ENCODE results near the gene MINDY4. TPM values are rescaled to one million over a fixed set of nuclear protein-coding genes. Genes with fewer than 3 reads are reported as not detected.

MINDY4 gene
- total and polyA plus RNA-seq, 2 of the 13 experiments (the other 11 are each of a cell fraction or from before 2014, with no cell fraction given) = not detected

DNA sequence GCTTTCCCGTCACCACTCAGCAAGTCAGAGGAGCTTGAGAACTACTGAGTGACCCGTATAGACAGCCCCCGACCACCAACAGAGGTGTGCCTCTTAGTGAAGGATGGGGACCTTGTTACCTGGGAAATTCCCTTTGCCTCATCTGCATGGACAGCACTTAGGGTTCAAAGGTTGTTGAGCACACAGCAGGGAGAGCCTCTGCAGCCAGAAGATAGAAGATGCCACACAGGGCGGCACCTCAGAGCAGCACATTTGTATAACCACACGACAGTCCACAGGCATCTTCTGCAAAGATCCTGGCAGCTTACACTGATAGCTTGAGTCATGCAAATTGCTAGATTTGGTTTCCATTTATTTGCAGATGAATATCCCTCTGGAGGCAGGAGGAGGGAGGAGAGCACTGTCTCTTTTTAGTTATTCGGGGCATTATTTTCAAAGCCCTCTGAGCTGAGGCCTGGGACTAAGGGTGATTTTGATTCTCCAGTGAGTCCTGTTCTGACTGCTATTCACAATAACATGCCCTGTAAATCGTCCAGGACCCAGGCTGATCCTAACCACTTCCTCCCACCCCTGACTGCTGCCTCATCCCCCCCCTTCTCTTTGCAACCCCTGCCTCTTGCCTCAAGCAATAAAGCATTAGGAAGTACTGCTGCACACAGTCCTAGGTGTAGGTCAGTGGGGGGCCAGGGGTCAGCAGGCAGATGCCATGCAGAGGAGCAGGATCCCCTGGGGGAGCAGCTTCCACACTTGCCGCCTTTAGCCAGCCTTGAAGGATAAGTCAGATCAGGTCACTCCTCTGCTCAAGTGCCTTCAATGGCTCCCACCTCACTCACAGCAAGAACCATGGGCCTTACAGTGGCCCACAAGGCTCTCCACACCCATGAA, 43.9 kb upstream of the MINDY4 start:
- Histone ChIP-seq H3K27ac (ENCODE audit: extremely low read length, insufficient read depth, low read length) (no peak overlapping the region), H3K4me2 (ENCODE audit: low read depth, low read length) (no peak overlapping the region), H3K36me3 (replicated peaks in 1 of 2; ENCODE audit: control insufficient read depth in 1 of 2, insufficient read depth in 2 of 2, low read length in 2 of 2) (no peaks in the 10 kb centered on the region), H3K27me3 (ENCODE audit: control insufficient read depth in 1 of 2, insufficient read depth in 2 of 2, low read length in 2 of 2) (peaks cover 4 to 24% of the 10 kb centered on the region in 2 experiments; a peak in 3 of 5 replicates), H3K9ac (ENCODE audit: insufficient read depth, low read depth, low read length) (no peak overlapping the region), H3K9me3 (ENCODE audit: low read length) (no peaks in the 10 kb centered on the region), H2AFZ (ENCODE audit: low read length) (no peak overlapping the region), H3K4me1 (ENCODE audit: insufficient read depth, low read length) (no peaks in the 10 kb centered on the region), H3K4me3 (replicated peaks in 1 of 3; ENCODE audit: insufficient read depth in 1 of 3, low read depth in 2 of 3, low read length in 3 of 3) (no peak overlapping the region), H3K79me2 (ENCODE audit: insufficient read depth, low read length) (no peaks in the 10 kb centered on the region), H4K20me1 (ENCODE audit: insufficient read depth, low read length) (no peaks in the 10 kb centered on the region)
- TF ChIP-seq RCOR2 (CRISPR knock-in tag; IDR thresholded peaks at IDR 0.05) (no peak), ZNF552 (CRISPR knock-in tag; IDR thresholded peaks at IDR 0.05; ENCODE audit: borderline replicate concordance) (no peak), RBFOX2 (IDR thresholded peaks at IDR 0.05; ENCODE audit: low read depth, low read length) (no peak), EEA1 (CRISPR knock-in tag; IDR thresholded peaks at IDR 0.05; ENCODE audit: borderline replicate concordance) (no peak), SIN3A (IDR thresholded peaks at IDR 0.05; ENCODE audit: borderline replicate concordance, low read depth, low read length) (no peak)
- TF ChIP-seq, protein P1, sequence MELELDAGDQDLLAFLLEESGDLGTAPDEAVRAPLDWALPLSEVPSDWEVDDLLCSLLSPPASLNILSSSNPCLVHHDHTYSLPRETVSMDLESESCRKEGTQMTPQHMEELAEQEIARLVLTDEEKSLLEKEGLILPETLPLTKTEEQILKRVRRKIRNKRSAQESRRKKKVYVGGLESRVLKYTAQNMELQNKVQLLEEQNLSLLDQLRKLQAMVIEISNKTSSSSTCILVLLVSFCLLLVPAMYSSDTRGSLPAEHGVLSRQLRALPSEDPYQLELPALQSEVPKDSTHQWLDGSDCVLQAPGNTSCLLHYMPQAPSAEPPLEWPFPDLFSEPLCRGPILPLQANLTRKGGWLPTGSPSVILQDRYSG (CRISPR knock-in tag; IDR thresholded peaks at IDR 0.05) = no peak
- TF ChIP-seq, protein P2, sequence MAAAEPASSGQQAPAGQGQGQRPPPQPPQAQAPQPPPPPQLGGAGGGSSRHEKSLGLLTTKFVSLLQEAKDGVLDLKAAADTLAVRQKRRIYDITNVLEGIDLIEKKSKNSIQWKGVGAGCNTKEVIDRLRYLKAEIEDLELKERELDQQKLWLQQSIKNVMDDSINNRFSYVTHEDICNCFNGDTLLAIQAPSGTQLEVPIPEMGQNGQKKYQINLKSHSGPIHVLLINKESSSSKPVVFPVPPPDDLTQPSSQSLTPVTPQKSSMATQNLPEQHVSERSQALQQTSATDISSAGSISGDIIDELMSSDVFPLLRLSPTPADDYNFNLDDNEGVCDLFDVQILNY (CRISPR knock-in tag; conservative IDR thresholded peaks at IDR 0.05) = no peak
- TF ChIP-seq, protein P3, sequence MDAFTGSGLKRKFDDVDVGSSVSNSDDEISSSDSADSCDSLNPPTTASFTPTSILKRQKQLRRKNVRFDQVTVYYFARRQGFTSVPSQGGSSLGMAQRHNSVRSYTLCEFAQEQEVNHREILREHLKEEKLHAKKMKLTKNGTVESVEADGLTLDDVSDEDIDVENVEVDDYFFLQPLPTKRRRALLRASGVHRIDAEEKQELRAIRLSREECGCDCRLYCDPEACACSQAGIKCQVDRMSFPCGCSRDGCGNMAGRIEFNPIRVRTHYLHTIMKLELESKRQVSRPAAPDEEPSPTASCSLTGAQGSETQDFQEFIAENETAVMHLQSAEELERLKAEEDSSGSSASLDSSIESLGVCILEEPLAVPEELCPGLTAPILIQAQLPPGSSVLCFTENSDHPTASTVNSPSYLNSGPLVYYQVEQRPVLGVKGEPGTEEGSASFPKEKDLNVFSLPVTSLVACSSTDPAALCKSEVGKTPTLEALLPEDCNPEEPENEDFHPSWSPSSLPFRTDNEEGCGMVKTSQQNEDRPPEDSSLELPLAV (CRISPR knock-in tag; conservative IDR thresholded peaks at IDR 0.05; ENCODE audit: low read depth) = no peak
- TF ChIP-seq, protein P4, sequence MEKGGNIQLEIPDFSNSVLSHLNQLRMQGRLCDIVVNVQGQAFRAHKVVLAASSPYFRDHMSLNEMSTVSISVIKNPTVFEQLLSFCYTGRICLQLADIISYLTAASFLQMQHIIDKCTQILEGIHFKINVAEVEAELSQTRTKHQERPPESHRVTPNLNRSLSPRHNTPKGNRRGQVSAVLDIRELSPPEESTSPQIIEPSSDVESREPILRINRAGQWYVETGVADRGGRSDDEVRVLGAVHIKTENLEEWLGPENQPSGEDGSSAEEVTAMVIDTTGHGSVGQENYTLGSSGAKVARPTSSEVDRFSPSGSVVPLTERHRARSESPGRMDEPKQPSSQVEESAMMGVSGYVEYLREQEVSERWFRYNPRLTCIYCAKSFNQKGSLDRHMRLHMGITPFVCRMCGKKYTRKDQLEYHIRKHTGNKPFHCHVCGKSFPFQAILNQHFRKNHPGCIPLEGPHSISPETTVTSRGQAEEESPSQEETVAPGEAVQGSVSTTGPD (CRISPR knock-in tag; IDR thresholded peaks at IDR 0.05) = no peak
- 12% methylated on average over 6 of the region's 8 CpGs for WGBS (ENCODE audit: low lambda C conversion rate)
- POLR2A ChIA-PET = interaction anchor here (0.6 kb wide), 1 partner anchor 43 kb away, joined by 3 read pairs; no protein-coding TSS in a partner anchor
- peak; percentile 66 for ATAC-seq
- in situ Hi-C loops (cut with HindIII; ENCODE audit: extremely low pct_ligation_motif_present, low pct_unique_long_range_greater_than_20kb) = no loop called here
- DNase-seq (ENCODE audit: low spot score) = no peak
- no TSS peak for BruUV-seq (replicated peaks)
- intact Hi-C loops (cut with micrococcal nuclease; ENCODE audit: unreplicated experiment) = no loop called here
- FAIRE-seq = no peak
- CTCF ChIA-PET (ENCODE audit: low intra/inter-chr PET ratio, low total read pairs) = no interaction called here

All from HepG2 (cell line).